Smooth muscle cell (in vitro differentiated cells): ENCODE measurements around the gene DDX39A. TPM values are rescaled to one million over a fixed set of nuclear protein-coding genes. Genes with fewer than 3 reads are reported as not detected.

Experiments
- DNase-seq: peaks from one replicate; lab custom pipeline; 2025; ENCODE audit not compliant: unreplicated experiment; lab: John Stamatoyannopoulos, UW
- H2AFZ ChIP-seq: fragments of 200-600 bp; sonication (generic); 2 replicates; pipeline ENCODE4 v1.6.0; 2016; ENCODE audit warnings: antibody characterized with exemption, low read depth, mild to moderate bottlenecking
- H3F3A ChIP-seq: fragments of 200-600 bp; sonication (generic); 2 replicates; pipeline ENCODE4 v1.6.0; 2017; ENCODE audit warnings: antibody characterized with exemption, low read depth
- H3K27ac ChIP-seq: fragments of 200-600 bp; sonication (generic); 2 replicates; pipeline ENCODE4 v1.5.1; 2016; ENCODE audit warnings: low read depth, mild to moderate bottlenecking
- H3K27me3 ChIP-seq: fragments of 200-600 bp; sonication (generic); 2 replicates; pipeline ENCODE4 v1.6.1; 2016; ENCODE audit warnings: low read depth, mild to moderate bottlenecking
- H3K36me3 ChIP-seq: fragments of 200-600 bp; sonication (generic); 2 replicates; pipeline ENCODE4 v1.5.1; 2016; ENCODE audit warnings: low read depth
- H3K4me1 ChIP-seq: fragments of 200-600 bp; sonication (generic); 2 replicates; pipeline ENCODE4 v1.5.1; 2016; ENCODE audit warnings: low read depth
- H3K4me2 ChIP-seq: fragments of 200-600 bp; sonication (generic); 2 replicates; pipeline ENCODE4 v1.6.0; 2016; ENCODE audit warnings: mild to moderate bottlenecking
- H3K4me3 ChIP-seq: fragments of 200-600 bp; sonication (generic); 2 replicates; pipeline ENCODE4 v1.5.1; 2016; ENCODE audit warnings: mild to moderate bottlenecking
- H3K79me2 ChIP-seq: fragments of 200-600 bp; sonication (generic); 2 replicates; pipeline ENCODE4 v1.6.0; 2016; ENCODE audit warnings: low read depth, mild to moderate bottlenecking
- H3K9ac ChIP-seq: fragments of 200-600 bp; sonication (generic); 2 replicates; pipeline ENCODE4 v1.6.0; 2016; ENCODE audit warnings: low read depth
- H3K9me3 ChIP-seq: fragments of 200-600 bp; sonication (generic); replicated peaks from 2 replicates; pipeline ENCODE4 v1.5.1; 2016; ENCODE audit warnings: low read depth
- H4K20me1 ChIP-seq: fragments of 200-600 bp; sonication (generic); 2 replicates; pipeline ENCODE4 v1.6.0; 2016; ENCODE audit warnings: low read depth
- WGBS: methylation state at CpG from one replicate; pipeline ENCODE4 v1.1.7; 2016; ENCODE audit warnings: low lambda C conversion rate; 5-methylcytosine and 5-hydroxymethylcytosine counted together
- polyA plus RNA-seq: library from polyadenylated mRNA; unstranded; fragments of >200 nt; fragmentation: Nextera tagmentation; extraction: Ambion mirVana; gene quantifications from 2 replicates; pipeline ENCODE4 v1.2.1, GENCODE V29; 2016
- total RNA-seq: library from RNA; depleted of rRNA; stranded (reverse); fragments of >200 nt; gene quantifications from 2 replicates; pipeline ENCODE4 v1.2.3, GENCODE V29; 2014
- TF ChIP-seq, protein P1 (sequence below): fragments of 200-600 bp; sonication (generic); IDR thresholded peaks from 2 replicates; pipeline ENCODE4 v1.5.1; 2017; ENCODE audit warnings: borderline replicate concordance, mild to moderate bottlenecking, antibody characterized with exemption; ENCODE audit not compliant: insufficient read depth, poor library complexity, severe bottlenecking

Gene DDX39A
- total and polyA plus RNA-seq, 2 experiments from 2014 or later: 23.1 to 38.0 TPM

DNA sequence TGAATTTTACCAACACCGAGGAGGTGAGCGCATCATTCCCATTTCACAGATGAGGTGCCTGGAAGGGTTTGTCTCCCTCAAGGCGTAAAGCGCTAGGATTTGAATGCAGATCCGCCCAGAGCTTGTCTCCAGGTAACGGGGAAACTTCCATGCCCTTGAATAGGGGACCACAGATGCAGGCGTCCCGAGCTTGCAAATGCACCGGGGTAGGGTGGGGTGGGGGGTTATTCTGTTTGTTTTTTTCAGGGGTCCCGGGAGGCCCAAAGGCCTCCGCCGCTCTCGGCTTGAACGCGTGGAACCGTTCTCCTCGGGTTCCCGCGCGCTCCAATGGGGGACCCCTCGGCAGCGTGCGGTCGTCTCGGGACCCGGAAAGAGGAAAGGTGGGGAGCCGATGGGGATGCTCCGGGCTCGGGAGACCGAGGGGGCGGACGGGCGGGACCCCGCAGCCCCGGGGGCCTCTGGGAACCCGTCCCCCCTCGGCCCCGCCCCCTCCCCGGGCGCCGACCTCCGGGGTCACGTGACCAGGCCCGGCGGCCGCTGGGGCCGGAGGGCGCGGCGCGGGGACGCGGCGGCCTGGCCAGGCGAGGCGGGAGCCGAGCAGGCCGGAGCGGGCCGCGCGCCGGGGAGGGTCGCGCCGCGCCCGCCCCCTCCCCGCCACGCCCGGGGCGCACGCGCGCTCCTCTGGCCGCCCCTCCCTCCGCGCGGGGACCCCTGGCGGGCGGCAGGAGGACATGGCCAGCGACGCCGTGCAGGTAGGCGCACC is 13.8 kb upstream of the DDX39A start, which contains the start of gene PKN1:
PKN1 (plus strand) TSS at position 516 of the 763 bp plus-strand sequence; CDS start at position 732, 216 bp downstream.
- TF ChIP-seq, protein P1, sequence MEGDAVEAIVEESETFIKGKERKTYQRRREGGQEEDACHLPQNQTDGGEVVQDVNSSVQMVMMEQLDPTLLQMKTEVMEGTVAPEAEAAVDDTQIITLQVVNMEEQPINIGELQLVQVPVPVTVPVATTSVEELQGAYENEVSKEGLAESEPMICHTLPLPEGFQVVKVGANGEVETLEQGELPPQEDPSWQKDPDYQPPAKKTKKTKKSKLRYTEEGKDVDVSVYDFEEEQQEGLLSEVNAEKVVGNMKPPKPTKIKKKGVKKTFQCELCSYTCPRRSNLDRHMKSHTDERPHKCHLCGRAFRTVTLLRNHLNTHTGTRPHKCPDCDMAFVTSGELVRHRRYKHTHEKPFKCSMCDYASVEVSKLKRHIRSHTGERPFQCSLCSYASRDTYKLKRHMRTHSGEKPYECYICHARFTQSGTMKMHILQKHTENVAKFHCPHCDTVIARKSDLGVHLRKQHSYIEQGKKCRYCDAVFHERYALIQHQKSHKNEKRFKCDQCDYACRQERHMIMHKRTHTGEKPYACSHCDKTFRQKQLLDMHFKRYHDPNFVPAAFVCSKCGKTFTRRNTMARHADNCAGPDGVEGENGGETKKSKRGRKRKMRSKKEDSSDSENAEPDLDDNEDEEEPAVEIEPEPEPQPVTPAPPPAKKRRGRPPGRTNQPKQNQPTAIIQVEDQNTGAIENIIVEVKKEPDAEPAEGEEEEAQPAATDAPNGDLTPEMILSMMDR: no peak
- H3K4me1 ChIP-seq: no peaks in the 10 kb centered on the region
- H3K9ac ChIP-seq: peak within 1 kb of the TSS; percentile 43
- H4K20me1 ChIP-seq: peaks cover 21% of the 10 kb centered on the region
- peak; percentile 5 for DNase-seq
- H3K9me3 ChIP-seq: no peaks in the 10 kb centered on the region
- H3K4me3 ChIP-seq: peak within 1 kb of the TSS; percentile 75
- peaks cover 6% of the 10 kb centered on the region for H3K27me3 ChIP-seq
- no peaks in the 10 kb centered on the region for H3F3A ChIP-seq
- WGBS: 6% methylated on average over 34 of the region's 85 CpGs
- H3K36me3 ChIP-seq: no peaks in the 10 kb centered on the region
- peak within 1 kb of the TSS; percentile 92 for H2AFZ ChIP-seq
- H3K4me2 ChIP-seq: peak within 1 kb of the TSS; percentile 95
- H3K79me2 ChIP-seq: peaks cover 10% of the 10 kb centered on the region
- H3K27ac ChIP-seq: no peak within 1 kb of the TSS

DNA sequence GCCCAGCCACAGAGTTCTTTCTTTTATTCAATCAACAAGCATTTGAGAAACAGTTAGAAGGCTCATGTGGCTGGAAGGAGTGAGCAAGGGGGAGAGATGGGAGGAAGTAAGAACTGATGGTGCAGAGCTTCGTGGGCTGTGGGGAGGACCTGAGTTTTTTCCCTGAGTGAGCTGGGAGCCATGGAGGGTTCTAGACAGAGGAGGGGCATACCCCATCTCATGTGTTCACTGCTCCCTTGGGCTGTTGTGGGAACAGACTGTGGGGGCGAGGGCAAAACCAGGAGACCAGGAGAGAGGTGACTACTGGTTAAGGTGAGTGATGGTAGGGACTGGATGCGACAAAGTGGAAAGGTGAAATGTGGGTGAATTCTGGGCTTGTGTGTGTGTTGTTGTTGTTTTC is 11.6 kb upstream of the DDX39A start:
- Histone ChIP-seq H2AFZ (no peak overlapping the region), H3K4me3 (no peak overlapping the region), H3K27ac (no peak overlapping the region), H3K27me3 (peaks cover 6% of the 10 kb centered on the region), H3K79me2 (no peaks in the 10 kb centered on the region), H3K9me3 (no peaks in the 10 kb centered on the region), H3K9ac (no peak overlapping the region), H3K4me2 (no peak overlapping the region), H3K4me1 (no peaks in the 10 kb centered on the region), H3F3A (no peaks in the 10 kb centered on the region), H3K36me3 (no peaks in the 10 kb centered on the region), H4K20me1 (peaks cover 12% of the 10 kb centered on the region)
- DNase-seq: no peak
- TF ChIP-seq, protein P1: no peak
- WGBS: 85% methylated on average over 3 of the region's 3 CpGs

- H3K4me3 ChIP-seq: no peak overlapping the region
- H4K20me1 ChIP-seq: no peaks in the 10 kb centered on the region
- 95% methylated on average over 4 of the region's 4 CpGs for WGBS
- no peaks in the 10 kb centered on the region for H3F3A ChIP-seq
- no peak overlapping the region for H2AFZ ChIP-seq
- H3K27ac ChIP-seq: no peak overlapping the region
- H3K36me3 ChIP-seq: no peaks in the 10 kb centered on the region
- TF ChIP-seq, protein P1: no peak
- no peaks in the 10 kb centered on the region for H3K9me3 ChIP-seq
- H3K4me1 ChIP-seq: no peaks in the 10 kb centered on the region
- H3K27me3 ChIP-seq: peaks cover 6% of the 10 kb centered on the region
- no peaks in the 10 kb centered on the region for H3K79me2 ChIP-seq
- no peak overlapping the region for H3K4me2 ChIP-seq
- DNase-seq: no peak
- no peak overlapping the region for H3K9ac ChIP-seq
These were observed 9.8 kb upstream of the DDX39A start for GRCh38 chr19:14428882-14429416.
